Measurements from ENCODE around the gene LRRC47.
A peak's percentile ranks its signal among the peaks of the same experiment; 100 is the strongest.
"Not testable (repeated sequence)": the region's sequence is repeated elsewhere in the genome, so short reads cannot be mapped to it uniquely, and the experiment has no call there.

The LRRC47 gene

GRCh38 chr1:3814771-3815561 lies 18.7 kb upstream of the LRRC47 start:
- no peak for DNase-seq

- no peak for DNase-seq
These were observed 17.8 kb upstream of the LRRC47 start for GRCh38 chr1:3814065-3814464.

- no peak for DNase-seq
These were observed 15.3 kb upstream of the LRRC47 start for GRCh38 chr1:3811595-3811911.

- DNase-seq = not testable (repeated sequence)
These were observed 14.0 kb upstream of the LRRC47 start for GRCh38 chr1:3810149-3810761.

- no peak for DNase-seq
These were observed 13.4 kb upstream of the LRRC47 start for GRCh38 chr1:3809680-3810079.

- DNase-seq = no peak
These were observed 11.5 kb upstream of the LRRC47 start for GRCh38 chr1:3807769-3808168.

GRCh38 chr1:3805038-3805437 lies 8.7 kb upstream of the LRRC47 start:
- DNase-seq = no peak

GRCh38 chr1:3804627-3804944 lies 8.3 kb upstream of the LRRC47 start:
- DNase-seq = not testable (repeated sequence)

- peak; percentile 45 for DNase-seq
These were observed 7.8 kb upstream of the LRRC47 start for GRCh38 chr1:3803905-3804626.

- DNase-seq = not testable (repeated sequence)
These were observed 4.5 kb upstream of the LRRC47 start for GRCh38 chr1:3800795-3801194.

GRCh38 chr1:3799976-3800685 lies 3.8 kb upstream of the LRRC47 start:
- no peak for DNase-seq

GRCh38 chr1:3795453-3796214 lies 664 bp downstream of the LRRC47 start:
- peak; percentile 18 for DNase-seq

GRCh38 chr1:3790952-3791351 lies 5.3 kb downstream of the LRRC47 start:
- DNase-seq = no peak

GRCh38 chr1:3790500-3790923 lies 5.8 kb downstream of the LRRC47 start:
- no peak for DNase-seq

- DNase-seq = no peak
These were observed 6.6 kb downstream of the LRRC47 start for GRCh38 chr1:3789421-3790300.

GRCh38 chr1:3788756-3789420 lies 7.4 kb downstream of the LRRC47 start:
- DNase-seq = no peak

GRCh38 chr1:3787745-3788605 lies 8.3 kb downstream of the LRRC47 start:
- no peak for DNase-seq

- no peak for DNase-seq
These were observed 9.0 kb downstream of the LRRC47 start for GRCh38 chr1:3787349-3787715.

GRCh38 chr1:3786468-3787348 lies 9.6 kb downstream of the LRRC47 start:
- DNase-seq = no peak
